Brain pericyte (primary cell): ENCODE results near the gene SNAP29.
"Not testable (repeated sequence)": the region's sequence is repeated elsewhere in the genome, so short reads cannot be mapped to it uniquely, and the experiment has no call there.

Experiments used
- DNase-seq: peaks from one replicate; pipeline ENCODE4 v3.0.0-alpha.2; 2012; ENCODE audit warnings: low read depth, low spot score

SNAP29 gene

DNA sequence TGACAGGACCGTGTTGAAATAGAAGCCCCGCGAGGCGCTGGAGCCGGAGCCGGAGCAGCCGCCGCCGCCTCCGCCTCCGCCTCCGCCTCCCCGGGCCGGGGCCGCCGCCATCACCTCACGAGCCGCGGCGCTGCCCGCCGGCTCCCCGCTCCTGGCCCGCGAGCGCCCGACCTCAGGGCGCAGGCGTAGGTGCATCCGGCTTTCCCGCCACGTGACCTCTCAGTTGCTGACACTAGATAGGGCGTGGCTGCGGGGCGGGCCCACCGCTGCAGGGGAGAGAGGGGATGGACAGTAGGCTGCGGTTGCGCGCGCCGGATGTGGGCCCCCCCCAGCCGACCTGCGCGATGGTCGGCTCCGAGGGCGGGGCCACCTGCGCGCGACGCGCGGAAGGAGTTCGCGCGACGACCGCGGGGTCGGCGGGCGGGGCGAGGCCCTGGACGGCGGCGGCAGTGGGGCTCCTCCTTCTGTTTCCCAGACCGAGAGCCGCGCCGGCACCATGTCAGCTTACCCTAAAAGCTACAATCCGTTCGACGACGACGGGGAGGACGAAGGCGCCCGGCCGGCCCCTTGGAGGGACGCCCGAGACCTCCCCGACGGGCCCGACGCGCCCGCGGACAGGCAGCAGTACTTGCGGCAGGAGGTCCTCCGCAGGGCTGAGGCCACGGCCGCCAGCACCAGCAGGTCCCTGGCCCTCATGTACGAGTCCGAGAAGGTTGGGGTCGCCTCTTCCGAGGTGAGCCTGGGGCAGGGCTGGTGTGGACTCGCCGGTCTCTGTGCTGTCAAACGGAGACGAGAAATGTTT, at the start of gene SNAP29, which contains the start of gene PI4KA:
Gene SNAP29, plus strand, starts transcription at position 393 of the 802 bp plus-strand sequence. Its CDS starts 104 bp downstream, at position 497.
Gene PI4KA, minus strand, starts transcription at position 197 of the 802 bp plus-strand sequence. Its CDS starts 86 bp downstream, at position 111.
- peak; percentile 92 for DNase-seq

DNA sequence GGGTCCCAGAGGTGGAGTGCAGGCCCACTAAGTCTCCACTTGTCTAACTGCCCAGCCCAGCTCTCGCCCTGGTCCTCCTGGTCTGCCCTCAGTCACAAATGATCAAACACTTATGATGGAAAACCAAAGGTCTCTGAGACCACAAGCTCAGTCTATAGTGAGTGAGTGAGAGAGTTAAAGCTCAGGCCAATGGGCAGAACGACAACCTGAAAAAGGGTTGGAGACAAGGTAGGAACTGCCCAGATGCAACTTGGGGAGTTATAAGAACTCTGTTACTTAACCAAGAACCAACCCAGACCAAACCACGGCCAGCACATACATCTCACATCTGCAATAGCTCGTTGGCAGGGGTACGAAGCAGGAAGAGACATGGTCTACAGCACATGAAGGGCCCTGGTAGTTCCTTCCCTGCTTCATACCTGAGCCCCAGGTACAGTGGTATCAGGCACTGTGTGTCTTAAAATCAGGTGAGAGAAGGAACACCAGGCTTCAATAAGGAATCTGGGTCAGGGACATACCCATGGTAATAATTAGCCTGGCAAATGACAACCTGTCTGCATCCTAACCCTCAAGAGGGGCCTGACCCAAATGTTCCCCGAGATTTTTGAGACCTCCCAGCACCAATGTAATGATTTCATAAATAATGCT, 49.1 kb upstream of the SNAP29 start:
- no peak for DNase-seq

DNA sequence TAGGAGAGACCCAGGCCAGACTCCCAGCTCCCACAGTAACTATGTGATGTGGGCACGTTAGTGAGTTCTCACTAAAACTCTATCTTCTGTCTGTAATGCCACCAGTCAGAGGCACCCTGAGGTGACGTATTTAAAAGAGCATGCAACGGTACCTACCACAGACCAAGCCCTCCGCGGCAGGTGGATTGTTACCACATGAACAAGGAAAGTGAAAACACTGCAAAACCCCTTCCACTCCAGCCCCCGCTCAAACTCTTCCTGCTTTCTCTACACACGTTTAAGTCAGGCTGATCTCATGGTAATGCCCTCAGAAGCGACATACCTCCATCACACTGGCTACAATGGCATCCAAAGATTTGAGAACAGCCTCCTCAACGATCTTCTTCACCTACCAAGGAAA, 48.2 kb upstream of the SNAP29 start:
- DNase-seq, result no peak

DNA sequence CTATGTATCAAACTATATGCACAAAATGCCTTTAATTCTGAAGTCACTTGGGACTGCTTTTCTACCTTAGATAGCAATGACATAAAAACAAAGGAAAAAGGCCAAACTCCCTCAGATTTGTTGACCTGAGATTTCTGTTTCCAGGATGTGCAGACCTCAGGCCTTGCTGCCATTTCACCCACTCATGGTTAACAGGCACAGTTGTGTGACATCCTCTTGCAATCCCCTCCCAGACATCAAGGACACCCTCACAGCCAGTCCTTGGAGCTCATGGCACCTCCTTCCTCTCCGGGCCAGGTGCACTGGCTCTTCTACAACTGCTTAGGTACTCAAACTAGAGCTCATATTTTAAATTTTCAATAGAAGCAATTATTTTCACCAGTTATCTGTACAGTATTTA, 47.6 kb upstream of the SNAP29 start:
- no peak for DNase-seq

DNA sequence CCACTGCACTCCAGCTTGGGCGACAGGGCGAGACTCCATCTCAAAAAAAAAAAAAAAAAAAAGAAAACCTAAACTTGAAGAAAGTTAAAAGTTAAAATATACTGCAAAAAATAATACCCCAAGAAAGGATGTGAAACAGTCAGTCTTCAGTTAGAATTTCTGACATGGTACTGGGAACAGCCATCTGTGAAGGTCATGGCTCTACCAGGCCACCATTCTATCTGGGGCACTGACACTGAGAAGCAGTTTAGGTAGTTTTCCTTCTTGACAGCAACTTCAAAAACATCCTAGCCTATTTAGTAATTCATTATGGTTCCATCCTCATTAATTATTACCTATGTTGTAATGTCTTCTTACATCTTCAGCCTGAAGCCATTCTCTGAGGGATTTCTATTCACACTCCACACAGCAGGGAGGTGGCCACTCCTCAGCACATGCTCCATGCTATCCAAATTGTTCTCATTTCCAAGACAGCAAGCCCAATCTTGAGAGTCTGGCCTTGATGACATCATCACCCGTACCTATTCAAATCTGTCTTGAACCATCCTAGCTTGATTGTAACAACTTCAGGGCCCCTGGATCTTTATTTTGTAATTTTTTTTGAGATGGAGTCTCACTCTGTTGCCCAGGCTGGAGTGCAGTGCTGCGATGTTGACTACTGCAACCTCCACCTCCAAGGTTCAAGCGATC, 46.7 kb upstream of the SNAP29 start:
- no peak for DNase-seq

DNA sequence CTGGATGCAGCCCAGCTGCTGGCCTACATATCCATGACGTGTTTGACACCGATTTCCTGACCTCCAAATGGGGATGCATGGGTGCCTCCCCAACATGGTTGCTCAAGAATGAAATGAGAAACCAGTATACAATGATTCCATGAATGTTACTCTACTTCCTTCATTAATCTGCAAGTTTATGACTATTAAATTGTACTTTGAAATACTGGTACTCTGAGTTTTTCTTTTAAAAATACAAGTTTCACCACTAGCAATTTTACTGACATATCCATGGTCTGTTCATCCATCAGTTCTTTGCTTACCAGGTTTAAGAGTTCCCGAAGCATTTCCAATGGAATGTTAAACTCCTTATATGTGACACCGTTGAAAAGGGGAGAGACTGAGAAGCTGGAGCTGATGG, 45.8 kb upstream of the SNAP29 start:
- DNase-seq, result no peak

DNA sequence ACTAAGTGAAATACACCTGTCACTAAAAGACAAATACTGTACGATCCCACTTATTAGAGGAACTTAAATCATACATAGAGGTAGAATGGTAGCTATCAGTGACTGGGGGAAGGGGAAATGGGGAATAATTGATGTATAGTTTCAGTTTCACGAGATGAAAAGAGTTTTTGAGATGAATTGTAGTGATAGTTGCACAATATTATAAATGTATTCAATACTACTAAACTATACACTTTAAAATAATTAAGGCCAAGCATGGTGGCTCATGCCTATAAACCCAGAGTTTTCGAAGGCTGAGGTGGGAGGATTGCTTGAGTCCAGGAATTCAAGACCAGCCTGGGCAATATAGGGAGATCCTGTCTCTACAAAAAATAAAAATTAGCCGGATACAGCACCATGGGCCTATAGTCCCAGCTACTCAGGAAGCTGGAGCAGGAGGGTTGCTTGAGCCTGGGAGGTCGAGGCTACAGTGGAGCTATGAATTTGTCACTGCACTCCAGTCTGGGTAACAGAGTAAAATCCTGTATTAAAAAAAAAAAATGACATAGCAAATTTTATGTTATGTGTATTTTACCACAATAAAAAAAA, 44.5 kb upstream of the SNAP29 start:
- no peak for DNase-seq

DNA sequence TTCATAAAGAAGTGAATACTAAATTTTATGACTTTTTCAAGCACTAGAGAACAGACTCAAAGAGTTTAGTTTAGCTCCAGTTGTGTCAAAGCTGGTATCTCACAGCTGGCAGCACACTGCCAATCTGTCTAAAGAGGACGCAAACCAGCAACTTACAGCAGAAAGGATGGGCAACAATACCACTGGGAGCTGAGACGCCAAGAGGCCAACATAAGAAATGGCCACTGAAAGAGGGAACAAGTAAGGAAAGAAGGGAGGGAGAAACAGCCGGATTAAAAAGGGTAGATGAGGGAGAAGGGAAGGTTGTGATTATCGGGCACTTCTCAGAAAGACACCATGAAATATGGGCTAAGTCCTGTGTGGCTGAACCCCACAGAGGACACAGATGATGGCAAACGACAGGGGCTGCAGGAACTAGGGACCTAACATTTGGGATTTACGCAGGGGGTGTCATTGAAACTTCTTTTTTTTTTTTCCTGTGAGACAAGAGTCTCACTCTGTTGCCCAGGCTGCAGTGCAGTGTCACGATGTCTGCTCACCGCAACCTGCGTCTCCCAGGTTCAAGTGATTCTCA, 43.2 kb upstream of the SNAP29 start:
- DNase-seq, result no peak

DNA sequence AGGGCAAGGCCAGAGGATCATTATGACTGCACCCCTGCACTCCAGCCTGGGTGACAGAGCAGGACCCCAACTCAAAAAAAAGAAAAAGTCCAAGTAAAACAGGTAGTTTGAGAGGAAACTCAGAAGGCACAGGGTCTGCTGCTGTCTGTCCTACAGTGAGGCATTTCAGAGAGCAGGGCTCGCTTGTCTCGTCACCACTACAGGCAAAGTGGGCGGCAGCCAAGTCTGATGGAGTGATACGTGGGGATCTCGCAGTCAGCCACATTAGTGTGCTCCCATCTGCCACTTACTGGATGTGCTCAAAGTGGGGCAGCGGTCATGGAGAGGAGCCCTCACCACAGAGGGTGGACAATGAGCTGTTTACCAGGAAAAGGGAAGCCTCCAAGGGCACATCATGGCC, 42.2 kb upstream of the SNAP29 start:
- no peak for DNase-seq

DNA sequence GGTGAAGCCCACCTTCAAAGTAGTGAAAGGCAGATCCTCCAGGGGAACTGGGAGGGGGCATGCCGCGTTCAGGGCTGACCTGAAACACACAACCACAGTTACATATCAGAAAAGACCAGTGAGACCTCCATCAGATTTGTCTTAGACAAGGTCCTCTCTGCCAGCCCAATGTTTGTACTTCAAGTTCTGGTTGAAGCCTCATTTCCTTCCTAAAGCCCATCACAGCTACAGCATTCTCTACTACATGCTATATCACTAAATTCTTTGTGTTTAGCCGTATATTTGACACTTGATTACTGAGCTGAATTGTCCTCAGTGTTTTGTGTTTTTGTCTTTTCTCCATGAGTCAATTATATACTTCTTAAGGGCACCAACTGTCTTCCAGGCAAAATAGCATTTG, 40.3 kb upstream of the SNAP29 start:
- DNase-seq, result no peak

DNA sequence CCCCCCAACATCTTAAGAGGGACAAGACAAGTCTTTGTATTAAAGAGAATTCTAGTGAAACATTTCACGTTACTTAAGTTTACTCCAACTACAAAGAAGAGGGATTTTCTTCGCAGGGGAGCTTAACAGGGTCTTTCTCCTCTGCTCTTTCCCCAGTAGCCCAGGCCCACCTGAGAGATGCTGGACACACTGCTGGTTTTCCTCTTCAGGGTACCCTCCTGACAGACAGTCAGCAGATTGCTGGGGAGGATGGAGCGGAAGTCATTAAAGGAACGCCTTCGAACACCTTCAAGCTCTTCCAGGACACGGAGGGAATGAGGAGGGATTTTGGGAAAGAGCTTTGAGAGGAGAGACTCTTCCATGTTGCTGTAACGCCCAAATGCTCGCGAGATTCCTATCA, 39.3 kb upstream of the SNAP29 start:
- no peak for DNase-seq

DNA sequence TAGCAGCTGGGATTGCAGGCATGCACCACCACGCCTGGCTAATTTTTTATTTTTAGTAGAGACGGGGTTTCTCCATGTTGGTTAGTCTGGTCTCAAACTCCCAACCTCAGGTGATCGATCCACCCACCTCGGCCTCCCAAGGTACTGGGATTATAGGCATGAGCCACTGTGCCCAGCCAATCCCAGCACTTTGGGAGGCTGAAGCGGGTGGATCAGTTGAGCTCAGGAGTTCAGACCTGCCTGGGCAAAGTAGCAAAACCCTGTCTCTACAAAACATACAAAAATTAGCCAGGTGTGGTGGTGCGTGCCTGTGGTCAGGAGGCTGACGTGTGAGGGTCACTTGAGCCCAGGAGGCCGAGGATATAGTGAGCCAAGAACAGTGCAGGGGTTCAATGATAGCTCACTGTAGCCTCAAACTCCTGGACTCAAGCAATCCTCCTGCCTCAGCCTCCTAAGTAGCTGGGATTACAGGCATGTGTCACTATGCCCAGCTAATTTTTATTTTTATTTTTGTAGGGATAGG, 37.0 kb upstream of the SNAP29 start:
- not testable (repeated sequence) for DNase-seq

DNA sequence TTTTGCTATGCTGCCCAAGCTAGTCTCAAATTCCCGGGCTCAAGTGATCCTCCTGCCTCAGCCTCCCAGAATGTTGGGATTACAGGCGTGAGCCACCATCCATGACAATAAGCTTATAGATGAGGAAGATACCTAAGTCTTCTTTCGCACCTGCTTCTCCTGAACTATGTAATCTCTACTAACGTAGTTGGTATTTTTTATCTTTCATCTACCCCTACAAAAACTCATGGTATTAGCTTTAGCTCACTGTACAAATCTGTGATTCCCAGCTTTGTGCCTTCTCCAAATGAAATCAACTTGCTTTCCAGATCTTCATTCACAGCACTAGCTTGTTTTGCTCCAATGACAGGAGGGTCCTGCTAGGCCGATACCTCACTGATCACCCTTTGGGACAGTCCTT, 36.6 kb upstream of the SNAP29 start:
- no peak for DNase-seq

DNA sequence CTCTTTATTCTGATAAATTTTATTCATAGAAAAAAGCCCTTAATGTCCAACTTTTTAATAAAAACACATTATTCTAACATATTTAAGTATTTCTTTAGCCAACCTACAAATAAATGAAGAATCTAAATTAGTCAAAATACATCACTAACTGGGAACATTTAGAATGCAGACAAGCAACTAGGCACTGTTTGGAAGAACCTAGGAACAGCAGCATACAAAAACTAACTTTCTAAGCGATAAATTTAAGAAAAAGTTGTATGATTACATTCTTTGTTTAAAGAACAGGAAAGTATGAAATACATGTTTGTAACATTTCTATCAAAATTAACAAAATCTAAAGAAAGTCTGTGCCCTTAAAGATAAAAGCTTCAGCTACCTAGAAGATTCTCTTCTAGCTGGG, 35.5 kb upstream of the SNAP29 start:
- DNase-seq, result no peak

DNA sequence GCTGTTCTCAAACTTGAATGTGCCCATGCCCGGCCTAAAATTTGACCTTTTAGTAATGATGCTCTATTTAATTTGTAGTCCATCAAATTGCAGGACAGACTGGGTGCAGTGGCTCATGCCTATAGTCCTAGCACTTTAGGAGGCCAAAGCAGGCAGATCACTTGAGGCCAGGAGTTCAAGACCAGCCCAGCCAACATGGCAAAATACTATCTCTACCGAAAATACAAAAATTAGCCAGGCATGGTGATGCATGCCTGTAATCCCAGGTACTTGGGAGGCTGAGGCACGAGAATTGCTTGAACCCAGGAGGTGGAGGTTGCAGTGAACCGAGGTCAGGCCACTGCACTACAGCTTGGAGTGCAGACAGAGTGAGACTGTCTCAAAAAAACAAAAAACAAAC, 33.6 kb upstream of the SNAP29 start:
- not testable (repeated sequence) for DNase-seq

DNA sequence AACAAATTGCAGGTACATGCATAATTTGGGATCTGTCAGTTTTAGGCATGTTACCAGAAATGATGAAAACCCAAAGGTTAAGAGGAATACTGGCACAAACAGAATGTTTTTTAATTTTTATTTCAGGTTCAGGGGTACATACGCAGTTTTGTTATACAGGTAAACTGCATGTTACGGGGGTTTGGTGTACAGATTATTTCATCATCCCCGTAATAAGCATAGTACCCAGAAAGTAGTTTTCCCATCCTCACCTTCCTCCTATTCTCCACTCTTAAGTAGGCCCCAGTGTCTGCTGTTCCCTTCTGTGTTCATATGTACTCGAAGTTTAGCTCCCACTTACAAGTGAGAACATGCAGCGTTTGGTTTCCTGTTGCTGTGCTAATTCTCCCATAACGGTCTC, 33.2 kb upstream of the SNAP29 start:
- no peak for DNase-seq

DNA sequence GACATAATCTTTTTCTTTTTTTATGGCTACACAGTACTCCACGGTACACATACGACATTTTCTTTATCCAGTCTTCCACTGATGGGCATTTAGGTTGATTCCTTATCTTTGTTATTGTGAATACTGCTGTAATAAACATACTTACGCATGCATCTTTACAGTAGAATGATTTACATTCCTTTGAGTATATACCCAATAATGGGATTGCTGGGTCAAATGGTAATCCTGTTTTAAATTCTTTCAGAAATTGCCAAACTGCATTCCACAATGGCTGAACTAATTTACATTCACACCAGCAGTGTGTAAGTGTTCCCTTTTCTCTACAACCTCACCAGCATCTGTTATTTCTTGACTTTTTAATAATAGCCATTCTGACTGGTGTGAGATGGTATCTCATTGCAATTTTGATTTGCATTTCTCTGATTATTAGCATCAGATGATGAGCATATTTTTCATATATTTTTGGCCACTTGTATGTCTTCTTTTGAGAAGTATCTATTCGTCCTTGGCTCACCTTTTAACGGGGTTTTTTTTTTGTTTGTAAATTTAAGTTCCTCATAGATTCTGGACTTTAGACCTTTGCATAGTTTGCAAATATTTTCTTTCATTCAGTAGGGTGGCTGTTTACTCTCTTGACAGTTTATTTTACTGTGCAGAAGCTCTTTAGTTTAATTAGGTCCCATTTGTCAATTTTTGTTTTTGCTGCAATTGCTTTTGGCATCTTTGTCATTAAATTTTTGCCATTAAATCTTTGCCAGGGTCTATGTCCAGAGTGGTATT, 32.2 kb upstream of the SNAP29 start:
- DNase-seq, result not testable (repeated sequence)

DNA sequence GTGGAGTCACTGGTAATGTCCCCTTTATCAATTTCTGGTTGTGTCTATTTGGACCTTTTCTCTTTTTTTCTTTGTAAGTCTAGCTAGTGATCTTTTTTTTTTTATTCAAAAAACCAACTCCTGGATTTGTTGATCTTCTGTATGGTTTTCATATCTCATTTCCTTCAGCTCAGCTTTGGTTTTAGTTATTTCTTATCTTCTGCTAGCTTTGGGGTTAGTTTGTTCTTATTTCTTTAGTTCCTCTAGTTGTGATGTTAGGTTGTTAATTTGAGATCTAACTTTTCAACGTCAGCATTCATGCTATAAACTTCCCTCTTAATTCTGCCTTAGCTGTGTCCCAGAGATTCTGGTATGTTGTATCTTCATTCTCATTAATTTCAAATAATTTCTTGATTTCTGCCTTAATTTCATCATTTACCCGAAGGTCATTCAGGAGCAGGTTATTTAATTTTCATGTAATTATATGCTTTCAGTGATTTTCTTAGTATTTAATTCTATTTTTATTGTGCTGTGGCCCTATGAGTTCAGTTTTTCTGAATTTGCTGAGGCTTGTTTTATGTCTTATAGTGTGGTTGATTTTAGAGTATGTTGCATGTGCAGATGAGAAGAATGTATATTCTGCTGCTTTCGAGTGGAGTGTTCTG, 29.2 kb upstream of the SNAP29 start:
- no peak for DNase-seq

DNA sequence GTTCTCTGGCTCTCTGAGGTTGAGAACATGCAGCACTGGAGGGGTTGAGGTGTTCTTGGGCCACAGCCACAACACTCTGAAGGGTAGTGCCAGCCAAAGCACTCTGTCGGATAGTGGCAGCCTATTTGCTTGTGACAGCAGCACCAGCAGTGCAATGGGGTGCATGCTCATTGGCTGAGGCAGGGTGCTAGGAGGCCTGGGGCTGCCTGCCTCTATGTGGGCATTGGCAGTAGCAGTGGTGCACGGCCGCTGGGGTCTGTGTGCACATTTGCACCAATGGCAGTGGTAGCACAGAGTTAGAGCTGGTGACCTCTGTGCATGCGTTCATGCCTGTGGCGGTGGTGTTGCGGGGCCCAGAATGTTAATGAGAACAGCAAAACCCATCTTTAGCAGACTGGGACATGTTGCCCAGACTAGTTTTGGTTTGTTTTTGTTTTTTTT, 25.6 kb upstream of the SNAP29 start:
- DNase-seq, result no peak

DNA sequence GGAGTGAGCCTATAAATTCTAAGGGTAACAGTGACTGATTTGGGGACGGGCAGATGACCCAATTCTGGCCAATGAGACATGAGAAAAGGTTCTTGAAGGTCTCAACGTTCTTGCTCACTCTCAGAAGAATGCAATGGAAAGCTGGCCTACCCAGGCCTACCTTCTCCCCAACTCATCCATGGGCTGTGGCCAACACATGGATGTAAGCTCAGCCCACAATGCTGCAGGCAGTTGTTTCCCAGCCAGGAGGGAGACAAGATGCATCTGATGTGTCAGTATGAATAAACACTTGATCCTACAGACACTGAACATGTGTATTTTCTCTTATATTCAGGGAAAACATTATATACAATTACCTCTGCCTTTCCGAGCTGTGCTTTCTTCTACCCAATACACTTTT, 24.6 kb upstream of the SNAP29 start:
- DNase-seq, result no peak
